ENCODE data around the gene MAGOH. TPM values are rescaled to one million over a fixed set of nuclear protein-coding genes. Genes with fewer than 3 reads are reported as not detected.
A peak's percentile ranks its signal among the peaks of the same experiment; 100 is the strongest.
"Not testable (repeated sequence)": the region's sequence is repeated elsewhere in the genome, so short reads cannot be mapped to it uniquely, and the experiment has no call there.

The MAGOH gene
- polyA plus RNA-seq, 1 donor, result 94.0 TPM

DNA sequence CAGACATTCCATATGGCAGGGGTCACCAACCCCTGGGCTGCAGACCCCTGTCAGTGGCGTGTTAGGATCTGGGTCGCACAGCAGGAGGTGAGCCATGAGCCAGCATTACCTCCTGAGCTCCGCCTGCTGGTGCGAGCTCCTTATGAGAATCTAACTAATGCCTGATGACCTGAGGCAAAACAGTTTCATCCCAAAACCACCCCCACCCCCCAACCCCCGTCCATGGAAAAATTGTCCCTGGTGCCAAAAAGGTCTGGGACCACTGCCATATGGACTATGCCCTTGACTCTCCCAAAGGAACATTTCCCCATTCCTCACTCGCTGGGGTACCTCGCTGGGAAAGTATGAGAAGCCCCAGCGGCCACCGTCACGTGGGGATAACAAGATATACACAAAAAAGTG lies 48.1 kb downstream of the MAGOH start:
- DNase-seq, result no peak

DNA sequence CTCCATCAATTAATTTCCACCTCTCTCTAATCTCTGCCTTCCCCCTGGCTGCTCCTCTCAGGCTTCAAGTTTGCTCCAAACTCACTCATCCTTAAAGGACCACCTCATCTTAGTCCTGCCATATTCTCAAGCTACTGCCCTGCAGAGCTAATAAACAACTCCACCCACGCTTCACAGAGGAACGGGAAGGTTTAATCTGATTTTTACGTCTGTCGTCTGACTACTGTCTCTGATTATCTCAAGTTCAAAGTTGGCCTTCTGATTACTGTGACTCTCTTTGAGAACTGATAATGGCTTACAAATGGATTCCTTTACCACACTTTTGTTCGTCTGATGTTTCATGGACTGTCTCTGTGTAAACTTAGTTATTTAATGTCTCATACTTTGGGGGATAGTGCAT lies 49.3 kb downstream of the MAGOH start:
- DNase-seq, result no peak

DNA sequence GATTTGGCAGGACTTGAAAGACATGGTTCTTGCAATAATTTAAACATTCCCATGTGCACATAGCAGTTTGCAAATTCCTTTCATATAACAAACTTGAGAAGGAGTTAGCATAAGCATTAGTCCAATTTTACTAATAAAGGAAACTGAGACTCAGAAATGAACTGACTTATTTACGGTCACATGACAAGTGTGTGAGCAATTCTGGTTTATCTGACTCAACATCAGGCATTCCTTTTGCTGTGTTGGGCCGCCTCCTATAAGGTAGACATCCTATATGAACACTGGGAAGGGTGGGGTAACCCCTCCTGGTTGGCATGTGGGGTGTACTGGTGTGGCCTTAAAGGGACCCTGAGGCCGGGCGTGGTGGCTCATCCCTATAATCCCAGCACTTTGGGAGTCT lies 50.2 kb downstream of the MAGOH start:
- no peak for DNase-seq

DNA sequence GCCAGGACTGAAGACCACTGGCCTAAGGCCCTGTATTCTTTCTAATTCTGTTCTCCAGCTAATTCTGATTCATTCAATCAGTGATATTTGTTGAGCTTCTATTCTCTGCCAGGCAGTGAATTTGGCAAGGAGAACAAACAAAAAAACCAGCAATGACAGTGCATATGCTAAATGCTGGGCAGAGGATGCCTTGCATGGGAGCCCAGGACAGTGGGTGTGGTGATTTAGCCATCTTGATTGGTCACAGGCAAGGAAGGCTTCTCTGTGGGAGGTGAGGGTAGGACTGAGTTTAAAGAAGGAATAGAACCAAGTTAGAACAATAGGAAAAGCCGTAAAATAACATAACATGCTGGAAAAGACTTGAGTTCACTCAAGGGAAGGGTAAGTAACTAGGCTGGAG lies 50.9 kb downstream of the MAGOH start:
- DNase-seq, result no peak

DNA sequence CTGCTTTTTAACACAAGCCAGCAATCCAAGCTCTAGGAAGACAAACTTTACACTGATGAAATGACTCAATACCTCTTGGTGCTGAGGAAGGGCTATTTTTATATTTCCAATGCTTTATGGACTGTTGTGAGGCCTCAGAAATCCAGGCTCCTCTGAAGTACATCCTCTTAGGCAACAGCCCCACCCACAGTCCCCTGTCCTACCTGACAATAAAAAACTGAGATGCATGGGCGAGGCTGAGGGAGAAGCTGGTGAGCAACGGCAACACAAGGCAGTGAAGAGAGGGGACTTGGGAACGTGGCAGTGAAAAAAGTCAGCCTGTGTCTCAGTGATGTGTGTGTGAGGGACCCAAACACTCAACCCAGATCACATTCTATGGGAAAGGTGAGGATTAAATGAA lies 51.8 kb downstream of the MAGOH start:
- no peak for DNase-seq

DNA sequence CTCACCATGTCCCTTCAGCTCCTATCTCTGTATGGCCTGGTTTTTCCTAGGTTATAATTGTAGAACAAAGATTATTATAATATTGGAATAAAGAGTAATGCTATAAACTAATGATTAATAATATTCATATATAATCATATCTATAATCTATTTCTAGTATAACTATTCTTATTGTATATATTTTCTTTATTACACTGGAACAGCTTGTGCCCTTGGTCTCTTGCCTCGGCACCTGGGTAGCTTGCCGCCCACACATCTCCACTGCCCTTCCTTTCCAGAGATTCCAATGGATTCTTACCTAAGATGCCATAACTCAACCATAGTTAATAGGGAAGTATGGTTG lies 52.4 kb downstream of the MAGOH start:
- not testable (repeated sequence) for DNase-seq

DNA sequence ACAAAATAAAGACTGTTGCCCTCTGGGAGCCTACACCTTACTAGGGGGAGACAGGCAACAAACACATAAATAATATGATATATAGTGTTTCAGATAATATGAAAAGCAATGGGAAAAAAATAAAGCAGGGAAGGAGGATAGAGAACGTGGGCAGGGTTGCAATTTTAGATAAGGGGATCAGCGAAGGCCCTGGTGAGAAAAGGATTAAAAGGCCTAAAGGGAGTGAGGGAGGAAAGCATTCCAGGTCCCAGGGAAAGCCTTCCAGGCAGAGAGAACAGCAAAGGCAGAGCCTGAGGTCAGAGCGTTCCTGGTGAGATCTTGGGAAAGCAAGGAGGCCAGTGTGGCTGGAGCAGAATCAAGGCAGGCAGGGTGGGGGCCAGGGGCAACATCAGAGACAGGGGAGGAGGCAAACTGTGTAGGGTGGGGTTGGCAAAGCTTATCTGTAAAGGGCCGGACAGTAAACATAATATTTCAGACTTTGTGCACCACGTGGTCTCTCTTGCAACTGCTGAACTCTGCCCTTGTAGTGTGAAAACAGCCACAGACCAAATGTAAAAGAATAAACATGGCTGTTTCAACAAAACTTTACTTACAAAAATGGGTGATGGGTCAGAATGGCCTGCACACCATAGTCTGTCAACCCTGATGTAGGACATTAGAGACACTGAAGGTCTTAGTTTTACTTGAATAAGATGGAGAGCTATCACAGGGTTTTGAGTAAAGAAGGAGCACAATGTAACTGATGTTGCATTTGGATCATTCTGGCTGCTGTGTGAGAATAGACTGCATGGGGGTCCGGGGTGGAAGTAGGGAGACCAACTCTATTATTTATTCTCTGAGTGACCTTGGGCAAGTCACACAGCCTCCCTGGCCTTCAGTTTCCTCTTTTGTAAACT lies 55.0 kb downstream of the MAGOH start:
- DNase-seq, result no peak

DNA sequence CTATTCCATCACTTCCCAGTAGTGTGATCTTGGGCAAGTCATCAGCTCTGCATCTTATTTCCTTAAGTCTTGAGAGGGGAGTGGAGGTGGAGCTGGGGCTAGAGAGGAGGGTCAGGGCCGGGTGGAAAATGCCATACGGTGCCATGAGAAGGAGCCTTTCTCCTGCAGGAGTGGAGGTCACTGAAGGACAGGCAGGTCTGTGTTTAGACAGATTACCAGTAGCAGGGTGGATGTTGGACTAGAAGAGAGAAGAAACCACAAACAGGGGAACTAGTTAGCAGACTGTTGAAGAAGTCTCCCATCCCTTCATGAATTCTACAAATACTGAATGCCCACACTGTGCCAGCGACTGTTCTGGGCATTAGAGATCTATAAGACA lies 55.6 kb downstream of the MAGOH start:
- no peak for DNase-seq

DNA sequence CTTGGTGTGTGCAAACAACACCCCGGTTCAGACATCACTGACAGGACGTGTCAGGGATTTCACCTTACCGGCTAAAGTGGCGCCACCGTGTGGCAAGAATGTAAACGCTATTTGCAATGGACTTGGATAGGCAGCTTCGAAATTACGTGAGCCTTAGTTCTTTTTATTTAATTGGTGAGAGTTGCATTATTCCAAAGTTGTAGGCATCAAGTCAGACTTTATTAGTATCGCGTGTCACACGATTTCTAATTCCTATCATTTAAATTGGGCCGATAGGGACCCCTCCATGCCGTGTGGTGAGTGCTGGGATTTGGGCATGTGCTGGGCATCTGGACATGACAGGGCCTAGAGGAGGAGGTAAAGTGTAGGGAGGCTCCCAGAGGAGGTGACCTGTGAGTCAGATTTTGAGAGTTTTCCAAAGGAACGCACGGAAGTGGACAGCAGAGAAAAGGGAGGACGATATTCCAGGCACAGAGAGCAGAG lies 56.2 kb downstream of the MAGOH start:
- peak; percentile 82 for DNase-seq

DNA sequence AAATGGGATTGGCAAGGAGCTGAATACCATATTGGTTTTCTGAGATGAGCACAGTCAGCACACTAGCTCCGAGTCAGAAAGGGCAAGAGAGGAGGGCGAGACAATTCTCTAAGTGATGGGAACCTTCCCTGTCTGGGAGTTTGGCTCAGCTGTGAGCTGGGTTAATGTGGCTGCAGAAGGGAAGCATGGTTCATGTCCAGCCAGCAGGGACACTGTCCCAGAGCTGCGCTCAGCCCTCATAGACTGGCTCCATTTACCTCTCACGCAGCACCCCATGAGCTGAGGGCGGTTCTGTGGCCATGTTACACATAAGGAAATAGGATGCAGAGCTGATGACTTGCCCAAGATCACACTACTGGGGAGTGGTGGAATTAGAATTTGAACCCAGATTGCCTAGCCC lies 57.4 kb downstream of the MAGOH start:
- no peak for DNase-seq

DNA sequence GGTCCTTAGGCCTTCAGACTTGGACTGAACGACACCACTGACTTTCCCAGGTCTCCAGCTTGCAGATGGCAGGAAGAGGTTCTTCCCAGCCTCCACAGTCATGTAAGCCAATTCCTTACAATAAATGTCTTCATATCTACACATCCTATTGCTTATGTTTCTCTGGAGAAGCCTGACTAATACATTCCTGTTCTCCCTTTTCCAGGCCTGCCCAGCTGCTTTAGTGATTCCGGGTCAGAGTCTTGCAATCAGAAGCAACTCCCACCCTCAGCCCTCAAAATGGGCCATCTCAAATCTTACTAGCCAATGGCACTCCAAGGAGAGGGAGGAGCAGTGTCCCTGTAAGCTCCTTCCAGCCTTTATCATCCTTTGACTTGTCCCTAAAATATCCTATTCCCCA lies 58.1 kb downstream of the MAGOH start:
- DNase-seq, result no peak

Other genes with a start within 250 kb of the MAGOH start
- gene PODN, start 176.3 kb downstream of the MAGOH start, polyA plus RNA-seq (ENCODE audit: insufficient read length), result 2.0 TPM
- gene SLC1A7, start 95.9 kb downstream of the MAGOH start, polyA plus RNA-seq (ENCODE audit: insufficient read length), result 0.05 TPM
- 28.9 TPM for gene CPT2, start 41.7 kb downstream of the MAGOH start, polyA plus RNA-seq (ENCODE audit: insufficient read length)
- gene CZIB, start 17.9 kb downstream of the MAGOH start, polyA plus RNA-seq (ENCODE audit: insufficient read length), result 93.5 TPM
- gene LRP8, start 89.6 kb upstream of the MAGOH start, polyA plus RNA-seq (ENCODE audit: insufficient read length), result 6.9 TPM
- 0.10 TPM for gene DMRTB1, start 220.9 kb upstream of the MAGOH start, polyA plus RNA-seq (ENCODE audit: insufficient read length)

Measured in left kidney (tissue), 2 donors.